Measurements from ENCODE around the gene GBA2.

GRCh38 chr9:35712762-35713400, 36.1 kb downstream of the GBA2 start:
- TF ChIP-seq CTCF (optimal IDR thresholded peaks at IDR 0.05 in 1 of 3, IDR thresholded peaks at IDR 0.05 in 1 of 3, conservative IDR thresholded peaks at IDR 0.05 in 1 of 3; ENCODE audit: extremely low read depth in 1 of 3, insufficient read depth in 2 of 3, low read length in 3 of 3) (no peak), EZH2 (IDR thresholded peaks at IDR 0.05; ENCODE audit: low read length) (no peak)
